ENCODE data around the gene INHBE. TPM values are rescaled to one million over a fixed set of nuclear protein-coding genes. Genes with fewer than 3 reads are reported as not detected.

The INHBE gene
- total RNA-seq, 4 donors from 2014 or later = not detected

DNA sequence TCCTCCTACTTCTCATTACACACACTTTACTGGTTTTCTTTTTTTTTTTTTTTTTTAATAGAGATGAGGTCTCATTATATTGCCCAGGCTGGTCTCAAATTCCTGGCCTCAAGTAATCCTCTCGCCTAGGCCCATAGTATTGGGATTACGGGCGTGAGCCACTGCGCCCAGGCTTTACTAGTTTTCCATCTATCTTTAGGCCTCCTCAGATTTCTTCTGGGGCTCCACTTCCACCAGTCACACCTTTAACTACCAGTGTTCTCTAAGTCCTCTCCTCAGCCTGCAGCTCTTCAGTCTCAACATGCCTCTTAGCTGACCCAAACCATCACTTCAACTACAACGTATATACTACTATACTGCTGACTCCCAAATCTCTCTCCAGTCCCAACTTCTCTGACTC, 34.6 kb upstream of the INHBE start:
- TF ChIP-seq, protein P1, sequence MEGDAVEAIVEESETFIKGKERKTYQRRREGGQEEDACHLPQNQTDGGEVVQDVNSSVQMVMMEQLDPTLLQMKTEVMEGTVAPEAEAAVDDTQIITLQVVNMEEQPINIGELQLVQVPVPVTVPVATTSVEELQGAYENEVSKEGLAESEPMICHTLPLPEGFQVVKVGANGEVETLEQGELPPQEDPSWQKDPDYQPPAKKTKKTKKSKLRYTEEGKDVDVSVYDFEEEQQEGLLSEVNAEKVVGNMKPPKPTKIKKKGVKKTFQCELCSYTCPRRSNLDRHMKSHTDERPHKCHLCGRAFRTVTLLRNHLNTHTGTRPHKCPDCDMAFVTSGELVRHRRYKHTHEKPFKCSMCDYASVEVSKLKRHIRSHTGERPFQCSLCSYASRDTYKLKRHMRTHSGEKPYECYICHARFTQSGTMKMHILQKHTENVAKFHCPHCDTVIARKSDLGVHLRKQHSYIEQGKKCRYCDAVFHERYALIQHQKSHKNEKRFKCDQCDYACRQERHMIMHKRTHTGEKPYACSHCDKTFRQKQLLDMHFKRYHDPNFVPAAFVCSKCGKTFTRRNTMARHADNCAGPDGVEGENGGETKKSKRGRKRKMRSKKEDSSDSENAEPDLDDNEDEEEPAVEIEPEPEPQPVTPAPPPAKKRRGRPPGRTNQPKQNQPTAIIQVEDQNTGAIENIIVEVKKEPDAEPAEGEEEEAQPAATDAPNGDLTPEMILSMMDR (IDR thresholded peaks at IDR 0.05; ENCODE audit: low read depth) = no peak

DNA sequence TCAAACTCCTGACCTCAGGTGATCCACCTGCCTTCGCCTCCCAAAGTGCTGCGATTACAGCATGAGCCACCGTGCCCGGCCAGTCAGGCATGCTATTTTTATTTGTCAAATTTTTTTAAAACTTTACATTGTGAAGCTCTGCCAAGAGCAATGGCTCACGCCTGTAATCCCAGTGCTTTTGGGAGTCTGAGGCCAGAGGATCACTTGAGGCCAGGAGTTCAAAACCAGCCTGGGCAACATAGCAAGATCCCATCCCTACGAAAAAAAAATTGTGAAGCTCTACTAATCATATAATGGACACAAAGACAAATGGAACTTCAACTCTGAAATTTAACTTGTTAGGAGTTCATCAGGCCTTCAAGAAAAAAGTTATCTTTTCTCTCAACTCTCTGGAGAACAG, 26.1 kb upstream of the INHBE start:
- TF ChIP-seq, protein P1 (IDR thresholded peaks at IDR 0.05; ENCODE audit: low read depth) = no peak

DNA sequence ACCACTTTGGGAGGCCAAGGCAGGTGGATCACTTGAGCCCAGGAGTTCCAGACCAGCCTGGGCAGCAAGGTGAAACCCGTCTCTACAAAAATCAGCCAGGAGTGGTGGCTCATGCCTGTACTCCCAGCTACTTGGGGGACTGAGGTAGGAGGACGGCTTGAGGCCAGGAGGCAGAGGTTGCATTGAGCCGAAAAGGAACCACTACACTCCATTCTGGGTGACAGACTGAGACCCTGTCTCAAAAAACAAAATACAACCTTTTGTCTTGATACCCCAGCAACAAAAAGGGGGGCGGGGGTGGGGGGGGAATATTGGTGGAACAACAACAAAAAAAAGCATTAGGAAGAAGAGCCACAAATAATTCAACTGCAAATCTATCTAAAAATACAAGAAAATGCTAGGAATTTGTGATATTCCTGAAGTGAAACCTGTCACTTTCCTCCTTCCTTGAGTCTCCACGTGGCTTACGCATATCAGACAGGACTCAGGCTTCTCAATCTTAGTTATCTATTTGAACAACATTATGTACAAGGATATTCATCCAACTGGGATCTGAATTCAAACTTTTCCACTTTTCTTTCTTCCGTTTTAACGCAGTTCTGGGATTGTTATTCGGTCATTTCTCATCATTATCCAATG, 25.5 kb upstream of the INHBE start:
- TF ChIP-seq, protein P1 (IDR thresholded peaks at IDR 0.05; ENCODE audit: low read depth) = no peak

DNA sequence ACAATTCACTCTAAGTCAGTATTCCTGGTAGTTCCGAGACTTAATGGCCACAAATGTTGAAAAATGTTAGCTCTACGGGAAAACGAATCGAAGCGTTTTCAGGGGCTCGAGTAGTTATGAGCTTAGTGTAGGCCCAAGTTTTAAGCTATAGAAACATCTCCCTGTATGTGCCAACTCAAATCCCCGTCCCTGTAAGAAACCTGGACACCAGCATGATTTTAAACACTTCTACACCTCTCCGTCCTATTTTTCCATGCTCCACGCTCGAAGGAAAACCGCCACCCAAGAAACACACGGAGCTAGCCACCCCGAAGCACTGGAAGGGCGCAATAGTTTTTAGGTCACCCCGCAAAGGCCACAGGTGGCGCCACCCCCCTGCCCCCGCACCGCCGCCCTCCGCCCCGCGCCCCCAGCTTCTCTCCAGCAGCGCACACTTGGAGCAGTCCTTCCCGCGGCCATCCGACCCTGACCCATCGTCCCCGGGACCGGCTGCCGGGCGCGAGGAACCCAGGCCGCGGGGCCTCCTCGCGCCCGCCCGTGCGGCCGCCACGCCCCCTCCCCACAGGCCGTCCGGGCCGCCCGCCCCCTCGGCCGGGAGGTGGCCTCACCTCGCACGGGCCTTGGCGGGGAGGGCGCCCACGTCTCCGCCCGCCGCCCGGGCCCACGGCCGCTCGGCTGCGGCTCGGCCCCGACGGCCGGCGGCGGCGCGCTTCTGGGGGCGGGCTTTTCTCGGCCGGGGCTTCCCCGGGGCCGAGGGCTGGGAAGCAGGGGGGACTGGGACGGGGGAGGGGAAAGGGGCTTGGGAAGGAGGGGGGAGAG, 24.8 kb upstream of the INHBE start:
- TF ChIP-seq, protein P1 (IDR thresholded peaks at IDR 0.05; ENCODE audit: low read depth) = no peak

DNA sequence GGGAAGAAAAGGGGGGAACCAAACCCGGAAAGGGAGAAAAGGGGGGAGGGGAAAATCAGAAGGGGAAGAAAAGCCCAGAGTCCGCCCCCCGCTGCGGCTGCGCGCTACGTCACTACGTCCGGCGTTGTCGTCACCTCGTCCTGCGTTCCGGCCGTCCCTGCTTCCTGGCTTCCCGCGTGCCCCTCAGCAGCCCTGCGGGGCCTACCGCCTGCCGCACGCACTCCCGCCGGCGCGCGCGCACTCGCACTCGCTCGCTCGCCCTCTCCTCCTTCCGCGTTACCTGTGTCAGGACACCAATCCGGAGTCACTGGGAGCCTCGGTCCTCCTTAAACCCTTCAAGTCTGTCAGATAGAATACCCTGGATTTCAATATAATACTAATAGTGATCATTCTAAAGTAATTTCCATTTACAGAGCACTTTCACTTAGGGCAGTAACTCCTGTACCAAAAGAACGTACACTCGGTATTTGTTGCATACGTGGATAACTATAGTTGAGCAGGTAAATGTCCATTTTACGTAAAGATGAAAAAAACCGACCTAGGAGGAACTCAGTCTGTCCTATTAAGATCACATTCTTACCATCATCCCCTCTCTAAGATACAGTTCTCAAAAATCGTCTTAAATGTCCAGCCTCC, 24.1 kb upstream of the INHBE start, which contains the start of gene R3HDM2:
Gene R3HDM2 (minus strand): TSS at position 113 of the 636 bp plus-strand sequence. CDS start 120,615 bp downstream, outside the sequence.
- TF ChIP-seq, protein P1 (IDR thresholded peaks at IDR 0.05; ENCODE audit: low read depth) = no peak

DNA sequence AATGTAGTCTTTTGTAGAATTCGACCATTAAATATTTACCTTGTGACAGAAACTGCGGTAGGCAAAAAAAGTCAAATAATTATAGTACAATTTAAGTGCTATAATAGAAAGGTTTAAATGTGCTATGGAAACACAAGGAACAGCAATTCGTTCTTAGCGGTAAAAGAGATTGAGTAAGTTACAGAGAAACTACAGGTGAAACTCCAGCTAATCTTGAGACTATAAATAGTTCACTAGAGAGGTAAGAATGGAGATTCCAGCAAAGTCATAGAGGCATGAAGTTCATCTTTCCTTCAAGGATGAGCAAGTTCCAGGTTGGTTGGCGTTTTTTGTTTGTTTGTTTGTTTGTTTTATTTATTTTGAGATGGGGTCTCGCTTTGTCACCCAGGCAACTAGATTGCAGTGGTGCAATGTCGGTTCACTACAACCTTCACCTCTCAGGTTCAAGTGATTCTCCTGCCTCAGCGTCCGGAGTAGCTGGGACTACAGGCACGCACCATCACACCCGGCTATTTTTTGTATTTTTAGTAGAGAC, 23.4 kb upstream of the INHBE start:
- TF ChIP-seq, protein P1 (IDR thresholded peaks at IDR 0.05; ENCODE audit: low read depth) = no peak

DNA sequence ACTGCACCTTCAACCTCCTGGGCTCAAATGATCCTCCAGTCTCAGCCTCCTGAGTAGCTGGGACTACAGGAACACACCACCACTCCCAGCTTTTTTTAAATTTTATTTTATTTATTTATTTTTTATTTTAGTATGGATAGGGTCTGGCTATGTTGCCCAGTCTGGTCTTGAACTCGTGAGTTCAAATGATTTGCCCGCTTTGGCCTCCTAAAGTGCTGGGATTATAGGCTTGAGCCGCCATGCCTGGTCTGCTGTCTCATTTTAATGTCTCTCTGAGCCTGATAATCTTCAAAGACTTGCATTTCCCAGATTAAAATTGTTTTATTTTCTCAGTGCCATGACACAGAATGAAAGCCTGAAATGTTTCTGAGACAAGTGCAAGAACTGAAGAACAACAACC, 21.7 kb upstream of the INHBE start:
- TF ChIP-seq, protein P1 (IDR thresholded peaks at IDR 0.05; ENCODE audit: low read depth) = no peak

All from subcutaneous adipose tissue (tissue), 4 donors.